HG02938 (cell line): ENCODE measurements around the gene SH3PXD2B.
"Not testable (repeated sequence)": the region's sequence is repeated elsewhere in the genome, so short reads cannot be mapped to it uniquely, and the experiment has no call there.

Source experiments
- ATAC-seq: cut with Tn5 transposase; IDR thresholded peaks from one replicate; pipeline ENCODE4 v1.9.1; 2021; ENCODE audit warnings: mild to moderate bottlenecking, moderate library complexity; ENCODE audit not compliant: unreplicated experiment

The SH3PXD2B gene

GRCh38 chr5:172403817-172404216 lies 50.5 kb downstream of the SH3PXD2B start:
- no peak for ATAC-seq

GRCh38 chr5:172403189-172403796 lies 51.0 kb downstream of the SH3PXD2B start:
- no peak for ATAC-seq

DNA sequence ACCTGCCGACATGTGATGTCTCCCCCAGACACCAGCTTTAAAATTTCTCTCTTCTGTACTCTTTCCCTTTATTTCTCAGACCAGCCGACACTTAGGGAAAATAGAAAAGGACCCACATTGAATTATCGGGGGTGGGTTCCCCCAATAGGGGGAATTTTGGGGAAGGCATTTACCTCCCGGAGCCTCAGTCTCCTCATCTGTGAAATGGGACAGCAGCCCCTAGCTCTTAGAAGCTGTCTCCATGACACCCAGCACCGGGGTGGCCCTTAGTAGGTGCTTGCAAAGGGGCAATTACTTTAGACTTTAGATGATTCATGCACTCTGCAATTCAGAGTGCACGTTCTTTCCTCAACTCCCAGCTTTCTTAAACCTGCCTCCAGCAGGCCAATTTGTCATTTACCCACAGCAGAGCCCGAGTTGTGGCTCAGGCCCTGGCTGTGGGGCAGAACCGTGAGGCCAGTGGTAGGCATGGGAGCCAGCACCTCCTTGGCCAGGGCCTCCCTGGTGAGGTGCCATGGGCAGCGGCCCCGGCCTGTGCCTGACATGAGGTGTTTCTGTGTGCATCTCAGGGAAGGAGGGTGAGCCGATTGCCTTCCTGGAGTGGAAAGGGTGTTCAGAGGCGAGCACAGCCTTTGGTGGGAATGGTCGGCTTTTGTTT lies 51.7 kb downstream of the SH3PXD2B start:
- ATAC-seq: no peak

GRCh38 chr5:172402031-172402430 lies 52.3 kb downstream of the SH3PXD2B start:
- ATAC-seq: not testable (repeated sequence)

GRCh38 chr5:172399826-172400225 lies 54.5 kb downstream of the SH3PXD2B start:
- ATAC-seq: no peak

- no peak for ATAC-seq
Observed at GRCh38 chr5:172399336-172399735, 55.0 kb downstream of the SH3PXD2B start.

GRCh38 chr5:172398645-172399044 lies 55.7 kb downstream of the SH3PXD2B start:
- ATAC-seq: not testable (repeated sequence)

- ATAC-seq: not testable (repeated sequence)
Observed at GRCh38 chr5:172396994-172397393, 57.3 kb downstream of the SH3PXD2B start.

GRCh38 chr5:172396220-172396619 lies 58.1 kb downstream of the SH3PXD2B start:
- no peak for ATAC-seq

GRCh38 chr5:172395483-172395882 lies 58.8 kb downstream of the SH3PXD2B start:
- no peak for ATAC-seq

GRCh38 chr5:172389578-172390112 lies 64.7 kb downstream of the SH3PXD2B start:
- no peak for ATAC-seq

DNA sequence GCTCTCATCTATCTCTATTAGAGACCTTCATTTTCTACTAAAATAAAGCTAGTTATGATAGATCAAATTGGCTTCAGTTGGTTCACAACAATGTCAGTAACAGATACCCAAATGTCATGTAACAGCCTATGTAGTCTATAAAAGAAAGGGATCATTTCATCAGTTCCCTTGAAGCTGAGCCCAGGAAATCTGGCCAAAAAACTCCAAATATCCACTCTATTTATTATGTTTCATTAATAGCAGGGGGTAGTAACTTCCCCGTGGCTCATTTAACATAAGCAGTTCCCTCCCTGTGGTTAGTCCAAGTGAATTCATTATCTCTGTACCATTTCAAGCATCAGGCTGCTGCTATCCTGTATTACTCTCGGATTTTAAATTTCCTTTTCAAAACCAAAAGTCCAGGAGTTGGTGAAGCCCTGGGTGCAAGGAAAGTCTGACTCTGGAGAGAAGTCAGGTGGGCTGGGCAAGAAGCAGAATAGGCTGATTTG lies 66.0 kb downstream of the SH3PXD2B start:
- no peak for ATAC-seq

- no peak for ATAC-seq
Observed at GRCh38 chr5:172385707-172386106, 68.6 kb downstream of the SH3PXD2B start.

DNA sequence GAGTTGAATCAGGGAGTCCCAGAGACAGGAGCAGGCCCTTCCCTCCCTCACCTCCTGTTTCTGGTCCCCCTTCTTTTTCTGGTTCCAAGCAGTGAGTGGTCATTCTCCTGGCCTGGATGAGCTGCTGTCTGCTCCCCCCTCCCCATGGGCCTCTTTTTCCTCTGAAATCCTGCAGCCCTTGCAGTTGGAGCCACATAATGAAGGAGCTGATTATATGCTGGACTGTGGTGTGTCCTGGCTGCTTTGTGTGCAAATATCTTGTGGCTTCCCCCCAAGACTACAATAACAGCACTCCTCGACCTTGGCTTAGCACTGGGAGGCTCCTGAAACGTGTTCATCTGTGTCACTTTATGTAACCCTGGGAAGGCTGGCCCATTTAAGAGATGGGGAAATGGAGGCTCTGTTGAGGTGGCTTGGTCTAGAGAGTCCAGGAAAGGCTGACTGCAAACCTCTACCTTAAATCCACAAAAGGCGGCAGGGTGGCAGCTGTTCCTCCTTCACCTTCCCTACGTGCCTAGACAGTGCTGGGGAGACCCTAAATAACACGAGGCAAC lies 69.2 kb downstream of the SH3PXD2B start:
- no peak for ATAC-seq

DNA sequence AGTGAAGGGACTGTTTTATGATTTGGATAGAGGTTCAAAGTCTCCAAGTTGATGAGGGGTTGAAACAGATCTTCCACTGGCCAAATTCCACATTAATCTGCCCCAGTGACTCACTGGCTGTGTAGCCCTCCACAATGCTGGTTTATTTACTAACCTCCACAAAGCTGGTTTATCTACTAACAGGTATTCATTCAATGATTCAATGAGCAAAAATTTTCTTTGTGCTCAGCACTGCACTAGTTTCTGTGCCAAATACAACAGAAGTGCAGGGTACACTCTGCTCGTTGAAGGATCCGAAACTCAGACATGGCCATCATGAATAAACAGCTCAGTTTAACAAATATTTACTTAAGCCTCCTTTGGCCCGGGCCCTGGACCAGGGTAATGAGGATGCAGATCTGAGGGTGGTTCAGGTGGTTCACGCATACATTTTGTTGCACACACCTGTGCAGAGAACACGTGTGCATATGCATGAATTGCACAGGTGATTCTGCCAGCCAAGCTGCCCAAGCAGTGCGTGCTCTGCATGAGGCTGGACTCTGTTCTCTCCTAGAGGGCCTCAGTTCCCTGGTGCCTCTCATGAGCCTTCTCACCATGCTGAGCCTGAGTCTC lies 71.0 kb downstream of the SH3PXD2B start:
- no peak for ATAC-seq

DNA sequence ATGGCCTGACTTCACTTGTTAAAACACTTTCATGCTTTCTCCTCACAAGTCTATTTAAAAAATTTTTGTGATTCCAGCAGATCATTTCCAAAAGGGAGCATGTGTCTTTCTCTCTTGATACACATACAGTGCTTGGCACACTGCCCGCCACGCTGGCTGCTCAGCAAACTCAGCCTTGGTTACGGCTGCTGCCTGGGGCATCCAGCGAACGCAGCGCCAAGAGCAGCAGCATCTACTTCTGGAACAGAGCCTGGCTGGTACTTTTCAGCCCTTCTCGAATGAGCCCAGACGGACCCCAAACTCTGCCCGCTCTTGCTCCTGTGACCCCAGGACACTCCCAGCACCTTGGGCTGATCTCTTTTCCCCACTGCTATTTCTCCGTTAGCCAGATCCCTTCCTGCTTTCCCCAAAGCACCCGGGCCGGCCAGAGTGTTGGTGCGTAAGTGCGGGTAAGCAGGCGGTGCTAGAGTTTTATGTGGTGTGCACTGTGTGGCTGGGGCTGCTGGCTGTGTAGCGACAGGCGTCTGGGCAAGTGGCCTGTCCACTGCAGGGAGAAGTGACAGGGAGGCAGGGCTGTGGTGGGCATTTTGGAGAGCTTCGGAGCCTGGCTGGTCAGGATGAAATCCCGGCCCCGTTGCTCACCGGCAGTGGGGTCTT lies 73.2 kb downstream of the SH3PXD2B start:
- ATAC-seq: no peak

DNA sequence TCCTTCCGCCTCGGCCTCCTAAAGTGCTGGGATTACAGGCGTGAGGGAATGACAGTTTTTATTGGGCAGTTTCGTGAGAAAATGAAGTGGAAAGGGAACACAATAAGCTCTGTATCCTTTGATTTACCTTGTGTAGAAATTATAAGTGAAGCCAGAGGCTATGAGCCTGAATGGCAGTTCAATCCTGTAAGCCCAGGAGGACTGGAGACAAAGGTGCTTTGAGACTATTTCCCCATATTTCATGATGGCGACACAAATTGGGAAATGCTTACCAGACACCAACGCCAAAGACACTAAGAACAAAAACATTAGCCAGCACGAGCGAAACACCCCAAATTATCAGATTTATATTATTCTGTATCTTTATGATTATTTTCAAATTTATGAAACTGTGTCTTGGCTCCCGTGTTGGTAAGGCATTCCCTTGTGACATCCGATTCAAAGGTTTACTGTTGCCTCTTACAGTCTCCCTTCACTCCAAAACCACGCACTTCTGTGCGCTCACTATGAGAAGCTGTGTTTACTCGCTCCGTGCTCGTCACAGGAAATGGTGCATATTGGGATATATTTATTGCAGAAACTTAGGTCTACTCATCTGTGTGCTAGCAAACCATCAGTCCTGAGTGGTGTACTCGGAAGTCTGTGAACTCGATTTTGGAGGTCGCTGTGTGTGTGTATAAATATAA lies 73.9 kb downstream of the SH3PXD2B start:
- ATAC-seq: no peak

GRCh38 chr5:172379481-172379880 lies 74.8 kb downstream of the SH3PXD2B start:
- ATAC-seq: no peak

DNA sequence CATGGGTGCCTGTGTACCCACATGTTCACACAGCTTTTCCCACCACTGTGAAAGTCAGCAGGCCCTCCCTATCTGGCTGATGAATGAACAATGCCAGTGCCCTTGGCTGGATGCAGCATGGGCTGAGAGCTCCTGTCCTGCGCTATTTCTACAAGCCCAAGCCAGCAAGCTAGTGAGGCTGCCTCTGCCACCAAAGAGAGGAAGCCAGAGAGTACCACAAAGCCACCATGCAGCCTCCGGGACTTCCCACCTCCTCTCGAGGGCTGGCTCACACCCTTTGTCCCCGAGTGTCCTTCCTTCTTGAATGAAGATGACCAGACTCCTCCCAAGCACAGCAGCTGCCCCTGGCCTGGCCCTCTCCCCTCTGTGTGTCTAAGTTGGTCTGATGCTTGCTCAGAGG lies 76.5 kb downstream of the SH3PXD2B start:
- ATAC-seq: no peak

GRCh38 chr5:172377438-172377837 lies 76.9 kb downstream of the SH3PXD2B start:
- no peak for ATAC-seq
